Lower leg skin (tissue), 4 donors: ENCODE data around the gene CLK2. TPM values are rescaled to one million over a fixed set of nuclear protein-coding genes. Genes with fewer than 3 reads are reported as not detected.

Experiments
- DNase-seq, 2 donors: peaks; one replicate each; pipeline ENCODE4 v3.0.0-alpha.2; 2019; ENCODE audit warnings: low spot score in 2 of 2
- H3K4me3 ChIP-seq: fragments of 200-600 bp; sonication (generic); 2 replicates; pipeline ENCODE4 v1.5.1; 2017; ENCODE audit warnings: mild to moderate bottlenecking, low read depth; ENCODE audit not compliant: poor library complexity, severe bottlenecking
- CTCF ChIP-seq, 3 donors: fragments of 450-650 bp; IDR thresholded peaks; one replicate each; pipeline ENCODE4 v1.5.1; 2016; ENCODE audit warnings: antibody characterized with exemption in 3 of 3, mild to moderate bottlenecking in 3 of 3, moderate library complexity in 2 of 3
- POLR2A ChIP-seq, 2 donors: fragments of 450-650 bp; IDR thresholded peaks; one replicate each; pipeline ENCODE4 v1.6.1; 2016 to 2017; ENCODE audit warnings: antibody characterized with exemption in 2 of 2, mild to moderate bottlenecking in 1 of 2, moderate library complexity in 1 of 2
- WGBS, 2 donors: methylation state at CpG; one replicate each; pipeline ENCODE4 v1.1.5; 2018; 5-methylcytosine and 5-hydroxymethylcytosine counted together
- intact Hi-C: fragments of 100-400 bp; cut with DNase I; formaldehyde crosslinking; loops from one replicate; pipeline ENCODE4 v1.15.0; 2023; ENCODE audit warnings: low total_unique reads
- total RNA-seq, 4 donors: library from RNA; depleted of rRNA; stranded (reverse); fragments of >200 nt; gene quantifications; one replicate each; pipeline ENCODE4 v1.1.0, GENCODE V29; 2016

CLK2 gene
- total RNA-seq, 4 donors from 2014 or later = 24.6 to 55.8 (median 38.0) TPM

- DNase-seq = peak; percentile 99 to 100
- TF ChIP-seq POLR2A (IDR thresholded peaks at IDR 0.05) (peak in 1 of 2 donors; percentile 2), CTCF (IDR thresholded peaks at IDR 0.05) (no peak)
- peak within 1 kb of the TSS; percentile 71 for H3K4me3 ChIP-seq
- intact Hi-C loops = no loop called here
- WGBS, 2 donors = 0% methylated on average over 38 to 50 of the region's 51 CpGs
These were observed 35.5 kb upstream of the CLK2 start, which contains the start of gene FDPS for GRCh38 chr1:155308493-155309422. FDPS (plus strand) TSS chr1:155308866; CDS start chr1:155309790, 924 bp downstream.

GRCh38 chr1:155307247-155307740 lies 34.0 kb upstream of the CLK2 start:
- TF ChIP-seq POLR2A (IDR thresholded peaks at IDR 0.05) (no peak), CTCF (IDR thresholded peaks at IDR 0.05) (no peak)
- no peak overlapping the region for H3K4me3 ChIP-seq
- intact Hi-C loops = no loop called here
- WGBS, 2 donors = 62 to 68% methylated on average over 6 of the region's 6 CpGs
- DNase-seq = no peak

- no peak for DNase-seq
- TF ChIP-seq CTCF (IDR thresholded peaks at IDR 0.05) (no peak), POLR2A (IDR thresholded peaks at IDR 0.05) (no peak)
- intact Hi-C loops = no loop called here
- no peak overlapping the region for H3K4me3 ChIP-seq
- WGBS, 2 donors = 49 to 70% methylated on average over 7 of the region's 7 CpGs
These were observed 32.6 kb upstream of the CLK2 start for GRCh38 chr1:155305881-155306391.

GRCh38 chr1:155304558-155305063 lies 31.3 kb upstream of the CLK2 start:
- TF ChIP-seq CTCF (IDR thresholded peaks at IDR 0.05) = no peak
- no peak for TF ChIP-seq POLR2A (IDR thresholded peaks at IDR 0.05)
- no peak for DNase-seq
- H3K4me3 ChIP-seq = no peak overlapping the region
- 83 to 84% methylated on average over 11 of the region's 11 CpGs for WGBS, 2 donors
- intact Hi-C loops = no loop called here

GRCh38 chr1:155301342-155301841 lies 28.1 kb upstream of the CLK2 start, which contains the start of gene PKLR:
PKLR (minus strand) TSS chr1:155301438; CDS start chr1:155301395, 43 bp downstream.
- intact Hi-C loops = no loop called here
- no peak for DNase-seq
- H3K4me3 ChIP-seq = no peak within 1 kb of the TSS
- TF ChIP-seq POLR2A (IDR thresholded peaks at IDR 0.05) (no peak), CTCF (IDR thresholded peaks at IDR 0.05) (no peak)
- 83 to 91% methylated on average over 5 of the region's 5 CpGs for WGBS, 2 donors
